Ovary (tissue), 3 donors: ENCODE results near the gene SLC9A8.

Experiments used
- EP300 ChIP-seq: sonication (generic); formaldehyde crosslinking; IDR thresholded peaks from one replicate; pipeline ENCODE4 v1.6.1; 2017; ENCODE audit warnings: antibody characterized with exemption
- POLR2A ChIP-seq: fragments of 450-650 bp; IDR thresholded peaks from one replicate; pipeline ENCODE4 v1.6.1; 2017; ENCODE audit warnings: antibody characterized with exemption, mild to moderate bottlenecking, moderate library complexity
- TF ChIP-seq, protein P1 (sequence below), 3 donors: fragments of 450-650 bp in 2 of 3; fragments of 200-600 bp in 1 of 3; IDR thresholded peaks; one replicate each; pipeline versions ENCODE4 v1.5.1 to v1.8.0; 2016 to 2022; ENCODE audit warnings: antibody characterized with exemption in 3 of 3, mild to moderate bottlenecking in 1 of 3
- donor health status: DM: no; HTN: no; CAD: no.

GRCh38 chr20:49910340-49910706 lies 97.7 kb downstream of the SLC9A8 start:
- TF ChIP-seq, protein P1, sequence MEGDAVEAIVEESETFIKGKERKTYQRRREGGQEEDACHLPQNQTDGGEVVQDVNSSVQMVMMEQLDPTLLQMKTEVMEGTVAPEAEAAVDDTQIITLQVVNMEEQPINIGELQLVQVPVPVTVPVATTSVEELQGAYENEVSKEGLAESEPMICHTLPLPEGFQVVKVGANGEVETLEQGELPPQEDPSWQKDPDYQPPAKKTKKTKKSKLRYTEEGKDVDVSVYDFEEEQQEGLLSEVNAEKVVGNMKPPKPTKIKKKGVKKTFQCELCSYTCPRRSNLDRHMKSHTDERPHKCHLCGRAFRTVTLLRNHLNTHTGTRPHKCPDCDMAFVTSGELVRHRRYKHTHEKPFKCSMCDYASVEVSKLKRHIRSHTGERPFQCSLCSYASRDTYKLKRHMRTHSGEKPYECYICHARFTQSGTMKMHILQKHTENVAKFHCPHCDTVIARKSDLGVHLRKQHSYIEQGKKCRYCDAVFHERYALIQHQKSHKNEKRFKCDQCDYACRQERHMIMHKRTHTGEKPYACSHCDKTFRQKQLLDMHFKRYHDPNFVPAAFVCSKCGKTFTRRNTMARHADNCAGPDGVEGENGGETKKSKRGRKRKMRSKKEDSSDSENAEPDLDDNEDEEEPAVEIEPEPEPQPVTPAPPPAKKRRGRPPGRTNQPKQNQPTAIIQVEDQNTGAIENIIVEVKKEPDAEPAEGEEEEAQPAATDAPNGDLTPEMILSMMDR (IDR thresholded peaks at IDR 0.05), result no peak
- no peak for TF ChIP-seq EP300
- TF ChIP-seq POLR2A, result no peak
